ENCODE data around the gene RNF151.

RNF151 gene

DNA sequence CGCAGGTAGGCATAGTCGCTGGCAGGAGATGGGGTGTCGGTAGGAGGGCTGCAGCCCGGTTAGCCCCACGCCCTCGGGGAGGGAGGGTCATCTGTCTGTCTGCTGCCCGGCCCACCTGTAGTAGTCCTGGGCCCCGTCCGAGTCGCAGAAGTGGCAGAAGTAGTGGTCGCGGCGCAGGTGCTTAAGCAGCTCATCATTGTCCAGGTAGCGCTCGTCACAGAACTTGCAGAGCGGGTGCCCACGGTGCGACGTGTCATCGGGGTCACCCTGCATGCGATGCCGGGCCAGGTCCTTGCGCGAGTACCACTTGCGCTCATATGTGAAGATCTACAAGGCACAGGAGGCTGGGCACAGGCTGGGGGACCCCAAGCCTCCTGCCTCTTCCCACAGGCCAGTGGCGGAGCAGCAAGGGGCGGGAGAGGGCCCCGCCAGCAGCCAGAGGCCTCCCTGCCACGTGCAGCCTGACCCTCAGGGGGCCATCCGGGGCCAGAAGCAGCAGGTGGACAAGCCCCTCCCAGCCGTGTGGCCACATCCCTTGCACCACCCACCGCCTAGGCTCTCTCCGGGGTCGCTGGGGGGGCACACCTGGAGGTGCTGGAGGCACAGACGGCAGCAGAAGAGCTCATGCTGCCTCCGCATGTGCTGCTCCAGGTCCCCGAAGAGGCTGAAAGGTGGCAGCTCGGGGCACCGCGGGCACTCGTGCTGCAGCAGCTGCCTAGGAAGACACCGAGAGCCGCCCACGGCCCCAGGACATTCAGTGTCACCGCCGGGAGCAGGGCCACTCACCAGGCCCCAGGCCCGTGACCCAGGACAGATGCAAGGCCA lies 36.0 kb downstream of the RNF151 start:
- peak overlapping the region; percentile 92 for H4K8ac ChIP-seq (ENCODE audit: low read depth, low read length)
- WGBS, 2 donors (ENCODE audit: extremely low coverage in 2 of 2, insufficient read length in 2 of 2, insufficient replicate concordance in 1 of 2), result no CpG with 5 or more reads among the region's 47 CpGs

DNA sequence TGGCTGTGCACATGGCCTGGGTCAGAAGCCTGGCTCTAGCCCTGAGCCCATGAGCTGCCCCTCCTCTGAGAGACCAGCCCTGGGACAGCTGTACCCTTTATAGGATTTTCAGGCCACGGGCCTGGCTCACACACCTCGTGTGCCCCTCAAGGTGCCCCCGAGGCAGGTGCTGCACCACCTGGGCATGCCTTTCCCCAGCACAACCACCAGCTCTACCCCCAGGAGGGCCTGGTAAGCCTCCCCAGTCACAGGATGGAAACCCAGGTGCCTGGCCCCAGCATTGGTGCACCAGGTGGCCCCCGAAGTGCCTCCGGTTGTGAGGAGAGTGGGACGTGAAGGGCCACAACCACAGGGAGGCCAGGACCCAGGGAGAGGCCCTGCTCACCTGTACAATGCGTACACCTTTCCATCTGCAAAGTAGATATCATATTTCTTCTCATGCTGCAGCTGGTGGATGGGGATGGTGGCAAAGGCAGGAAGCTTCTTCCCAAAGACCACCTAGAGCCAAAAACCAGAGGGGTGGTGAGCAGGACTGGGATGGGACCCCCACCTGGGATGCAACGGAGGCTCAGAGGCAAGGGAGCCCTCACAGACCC lies 36.7 kb downstream of the RNF151 start:
- H2AFZ ChIP-seq (ENCODE audit: low read length), result no peak overlapping the region
- peak overlapping the region; percentile 70 for H3K23ac ChIP-seq (ENCODE audit: low read depth, low read length, poor library complexity)
- H2BK120ac ChIP-seq (ENCODE audit: low read depth, low read length), result no peak overlapping the region
- H2BK5ac ChIP-seq (ENCODE audit: low read length), result no peak overlapping the region
- no peak overlapping the region for H2BK12ac ChIP-seq (ENCODE audit: low read length)
- DNase-seq (ENCODE audit: low spot score), result no peak
- no peaks in the 10 kb centered on the region for H3K27me3 ChIP-seq (ENCODE audit: control insufficient read depth in 3 of 3, insufficient read depth in 3 of 3, low read depth in 1 of 3, low read length in 3 of 3)
- no peak overlapping the region for H4K8ac ChIP-seq (ENCODE audit: low read depth, low read length)
- H3K4ac ChIP-seq (ENCODE audit: low read length), result no peak overlapping the region
- peak overlapping the region; percentile 57 for H3K18ac ChIP-seq (ENCODE audit: low read length)
- H3K14ac ChIP-seq (ENCODE audit: low read length), result no peak overlapping the region
- H2BK15ac ChIP-seq (ENCODE audit: low read length), result no peak overlapping the region
- no peak overlapping the region for H3K9ac ChIP-seq (ENCODE audit: low read depth, low read length, poor library complexity)
- H3K36me3 ChIP-seq (replicated peaks in 1 of 2; ENCODE audit: control insufficient read depth in 2 of 2, insufficient read depth in 2 of 2, low read length in 2 of 2), result peaks cover 39 to 69% of the 10 kb centered on the region in 2 donors
- peak overlapping the region in 1 of 2 donors; percentile 8 for H3K4me3 ChIP-seq (ENCODE audit: low read length in 2 of 2)
- H3K79me1 ChIP-seq (ENCODE audit: low read depth, low read length), result peaks cover 46% of the 10 kb centered on the region
- no CpG with 5 or more reads among the region's 8 CpGs for WGBS, 2 donors (ENCODE audit: extremely low coverage in 2 of 2, insufficient read length in 2 of 2, insufficient replicate concordance in 1 of 2)
- no peak overlapping the region for H3K4me2 ChIP-seq (ENCODE audit: insufficient read depth, low read length, poor library complexity, severe bottlenecking)
- no peak overlapping the region for H4K91ac ChIP-seq (ENCODE audit: low read depth, low read length, poor library complexity)
- peaks cover 17 to 21% of the 10 kb centered on the region in 2 donors for H3K4me1 ChIP-seq (ENCODE audit: control insufficient read depth in 2 of 2, insufficient read depth in 1 of 2, low read depth in 1 of 2, low read length in 2 of 2)
- H3K27ac ChIP-seq (replicated peaks; ENCODE audit: low read length), result peak overlapping the region; percentile 29
- peak overlapping the region; percentile 0 for H2AK5ac ChIP-seq (ENCODE audit: low read depth, low read length)
- H3K9me3 ChIP-seq (replicated peaks in 1 of 2; ENCODE audit: control insufficient read depth in 2 of 2, insufficient read depth in 1 of 2, low read depth in 1 of 2, low read length in 2 of 2), result no peaks in the 10 kb centered on the region

More for the DNA sequence above, 36.0 kb downstream of the RNF151 start:
- Histone ChIP-seq H3K4me3 (ENCODE audit: low read length in 2 of 2) (peak overlapping the region in 1 of 2 donors; percentile 59), H3K23ac (ENCODE audit: low read depth, low read length, poor library complexity) (peak overlapping the region; percentile 55), H2AFZ (ENCODE audit: low read length) (no peak overlapping the region), H2BK15ac (ENCODE audit: low read length) (no peak overlapping the region), H3K27me3 (ENCODE audit: control insufficient read depth in 3 of 3, insufficient read depth in 3 of 3, low read depth in 1 of 3, low read length in 3 of 3) (no peaks in the 10 kb centered on the region), H3K18ac (ENCODE audit: low read length) (peak overlapping the region; percentile 38), H3K9me3 (replicated peaks in 1 of 2; ENCODE audit: control insufficient read depth in 2 of 2, insufficient read depth in 1 of 2, low read depth in 1 of 2, low read length in 2 of 2) (no peaks in the 10 kb centered on the region), H2BK12ac (ENCODE audit: low read length) (no peak overlapping the region), H4K91ac (ENCODE audit: low read depth, low read length, poor library complexity) (no peak overlapping the region), H3K4ac (ENCODE audit: low read length) (no peak overlapping the region), H3K79me1 (ENCODE audit: low read depth, low read length) (peaks cover 43% of the 10 kb centered on the region), H3K36me3 (replicated peaks in 1 of 2; ENCODE audit: control insufficient read depth in 2 of 2, insufficient read depth in 2 of 2, low read length in 2 of 2) (peaks cover 39 to 69% of the 10 kb centered on the region in 2 donors), H3K27ac (replicated peaks; ENCODE audit: low read length) (no peak overlapping the region), H3K14ac (ENCODE audit: low read length) (no peak overlapping the region), H3K9ac (ENCODE audit: low read depth, low read length, poor library complexity) (no peak overlapping the region), H3K4me1 (ENCODE audit: control insufficient read depth in 2 of 2, insufficient read depth in 1 of 2, low read depth in 1 of 2, low read length in 2 of 2) (peaks cover 12 to 16% of the 10 kb centered on the region in 2 donors), H2BK5ac (ENCODE audit: low read length) (no peak overlapping the region), H2BK120ac (ENCODE audit: low read depth, low read length) (no peak overlapping the region), H3K4me2 (ENCODE audit: insufficient read depth, low read length, poor library complexity, severe bottlenecking) (no peak overlapping the region), H2AK5ac (ENCODE audit: low read depth, low read length) (peak overlapping the region; percentile 35)
- DNase-seq (ENCODE audit: low spot score), result no peak

DNA sequence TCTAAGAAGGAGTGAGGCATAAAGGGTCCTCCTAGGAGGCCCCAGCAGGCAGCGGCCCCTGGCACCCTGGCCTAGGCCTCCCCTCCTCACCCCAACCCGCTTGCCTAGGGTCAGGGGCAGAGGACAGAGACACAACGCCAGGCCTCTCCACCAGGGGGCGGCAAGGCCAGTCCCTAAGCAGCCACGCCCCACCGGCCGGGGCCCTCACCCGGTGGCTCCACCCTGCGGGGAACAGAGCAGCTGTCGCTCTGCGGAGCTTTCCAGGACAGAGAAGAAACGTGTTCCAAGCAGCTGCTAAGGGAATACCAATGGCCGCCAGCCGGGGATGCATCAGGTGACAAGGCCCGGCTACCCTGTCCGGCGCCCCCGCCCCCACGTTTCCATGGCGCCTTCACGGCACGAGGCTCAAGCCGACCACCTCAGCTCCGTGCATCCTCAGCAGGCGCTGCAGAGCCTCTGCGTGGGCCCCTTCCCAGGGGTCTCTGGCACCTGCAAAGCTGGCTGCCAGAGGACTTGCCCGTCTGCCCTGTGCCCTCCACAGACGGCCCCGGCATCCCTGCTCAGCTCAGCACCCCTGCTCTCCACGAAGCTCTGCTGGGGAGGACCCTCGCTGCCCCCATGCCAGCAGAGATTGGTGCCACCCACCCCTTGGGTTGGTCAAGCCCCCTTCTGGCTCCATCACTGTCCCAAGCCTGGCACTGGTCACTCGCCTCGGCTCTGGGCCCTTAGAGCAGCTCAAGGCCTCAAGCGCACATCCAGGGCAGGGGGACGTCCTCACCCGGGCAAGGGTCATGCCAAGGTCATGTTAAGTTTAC lies 37.4 kb downstream of the RNF151 start:
- Histone ChIP-seq H2BK120ac (ENCODE audit: low read depth, low read length) (peak overlapping the region; percentile 97), H2BK15ac (ENCODE audit: low read length) (peak overlapping the region; percentile 65), H2BK5ac (ENCODE audit: low read length) (peak overlapping the region; percentile 94), H2AK5ac (ENCODE audit: low read depth, low read length) (peak overlapping the region; percentile 99), H3K36me3 (replicated peaks in 1 of 2; ENCODE audit: control insufficient read depth in 2 of 2, insufficient read depth in 2 of 2, low read length in 2 of 2) (peaks cover 36 to 66% of the 10 kb centered on the region in 2 donors), H3K23ac (ENCODE audit: low read depth, low read length, poor library complexity) (peak overlapping the region; percentile 70), H2BK12ac (ENCODE audit: low read length) (peak overlapping the region; percentile 58), H3K4me3 (ENCODE audit: low read length in 2 of 2) (peak overlapping the region; percentile 8 to 43), H3K14ac (ENCODE audit: low read length) (peak overlapping the region; percentile 89), H4K91ac (ENCODE audit: low read depth, low read length, poor library complexity) (peak overlapping the region; percentile 53), H3K4me1 (ENCODE audit: control insufficient read depth in 2 of 2, insufficient read depth in 1 of 2, low read depth in 1 of 2, low read length in 2 of 2) (peaks cover 23 to 28% of the 10 kb centered on the region in 2 donors), H3K27ac (replicated peaks; ENCODE audit: low read length) (peak overlapping the region; percentile 81), H3K79me1 (ENCODE audit: low read depth, low read length) (peaks cover 49% of the 10 kb centered on the region), H3K18ac (ENCODE audit: low read length) (peak overlapping the region; percentile 95), H3K27me3 (ENCODE audit: control insufficient read depth in 3 of 3, insufficient read depth in 3 of 3, low read depth in 1 of 3, low read length in 3 of 3) (no peaks in the 10 kb centered on the region), H4K8ac (ENCODE audit: low read depth, low read length) (no peak overlapping the region), H2AFZ (ENCODE audit: low read length) (peak overlapping the region; percentile 44), H3K9ac (ENCODE audit: low read depth, low read length, poor library complexity) (peak overlapping the region; percentile 86), H3K4me2 (ENCODE audit: insufficient read depth, low read length, poor library complexity, severe bottlenecking) (peak overlapping the region; percentile 67), H3K9me3 (replicated peaks in 1 of 2; ENCODE audit: control insufficient read depth in 2 of 2, insufficient read depth in 1 of 2, low read depth in 1 of 2, low read length in 2 of 2) (no peaks in the 10 kb centered on the region), H3K4ac (ENCODE audit: low read length) (no peak overlapping the region)
- DNase-seq (ENCODE audit: low spot score), result peak; percentile 93
- no CpG with 5 or more reads among the region's 36 CpGs for WGBS, 2 donors (ENCODE audit: extremely low coverage in 2 of 2, insufficient read length in 2 of 2, insufficient replicate concordance in 1 of 2)

All from neuronal stem cell (in vitro differentiated cells).